Measurements from ENCODE around the gene DST. TPM values are rescaled to one million over a fixed set of nuclear protein-coding genes. Genes with fewer than 3 reads are reported as not detected.
A peak's percentile ranks its signal among the peaks of the same experiment; 100 is the strongest.

DST gene
- total and polyA plus RNA-seq, 8 donors, result 42.4 to 149 (median 72.4) TPM

DNA sequence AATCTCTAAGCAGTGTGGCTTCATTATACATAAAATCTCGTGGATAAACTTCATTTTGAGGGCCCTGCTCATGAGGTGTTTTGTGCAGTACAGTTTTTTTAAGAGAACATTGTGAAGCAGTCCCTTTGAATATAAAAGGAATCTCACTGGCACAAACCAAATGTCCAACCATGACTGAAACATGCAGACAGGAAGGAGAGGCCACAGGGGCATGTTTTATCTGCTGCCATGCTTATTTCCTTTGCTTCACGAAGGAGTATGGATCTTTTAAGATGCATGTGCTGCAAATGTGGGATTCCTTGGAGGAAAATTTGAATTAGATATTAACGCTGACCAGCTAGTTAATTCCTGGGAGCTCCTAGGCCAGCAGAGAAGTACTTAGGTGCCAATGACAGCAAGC is 192.3 kb downstream of the DST start:
- H3K27ac ChIP-seq, result no peak overlapping the region
- no peak for TF ChIP-seq CTCF (IDR thresholded peaks at IDR 0.05)
- H3K36me3 ChIP-seq, result peaks cover 0 to 3% (median 0%) of the 10 kb centered on the region in 3 donors
- ATAC-seq, result no peak
- DNase-seq, result no peak
- H3K27me3 ChIP-seq, result no peaks in the 10 kb centered on the region
- H3K4me1 ChIP-seq, result peaks cover 0 to 5% (median 0%) of the 10 kb centered on the region in 3 donors
- WGBS, 2 donors, result 79 to 90% methylated on average over 3 of the region's 3 CpGs
- no peaks in the 10 kb centered on the region for H3K9me3 ChIP-seq
- no peak overlapping the region for H3K4me3 ChIP-seq
- no peak for FAIRE-seq
- intact Hi-C loops (cut with DNase I), result no loop called here

DNA sequence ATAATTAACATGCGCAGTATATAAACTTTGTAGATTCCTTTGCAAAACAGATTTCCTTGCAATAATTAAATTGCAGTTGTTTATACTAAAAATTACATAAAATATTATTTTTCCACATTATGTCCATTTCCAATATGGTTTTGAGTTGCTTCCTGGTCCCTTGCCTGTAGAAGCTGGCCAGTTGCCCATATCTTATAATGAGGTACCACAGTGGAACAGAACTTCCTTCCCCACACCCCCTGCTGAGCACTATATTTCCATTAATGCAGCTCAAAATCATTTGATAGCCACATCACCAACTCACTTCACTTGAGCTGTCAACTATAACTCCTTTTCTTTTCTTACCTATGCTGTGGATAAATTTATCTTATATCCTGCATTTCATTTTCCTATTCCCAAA is 194.6 kb downstream of the DST start:
- Histone ChIP-seq H3K27me3 (no peaks in the 10 kb centered on the region), H3K36me3 (no peaks in the 10 kb centered on the region), H3K4me3 (no peak overlapping the region), H3K4me1 (peaks cover 0 to 5% (median 0%) of the 10 kb centered on the region in 3 donors), H3K27ac (no peak overlapping the region), H3K9me3 (no peaks in the 10 kb centered on the region)
- intact Hi-C loops (cut with DNase I), result no loop called here
- no peak for ATAC-seq
- no peak for DNase-seq
- no peak for FAIRE-seq
- TF ChIP-seq CTCF (IDR thresholded peaks at IDR 0.05), result no peak
- WGBS, 2 donors, result 47 to 97% methylated on average over 1 of the region's 1 CpG

DNA sequence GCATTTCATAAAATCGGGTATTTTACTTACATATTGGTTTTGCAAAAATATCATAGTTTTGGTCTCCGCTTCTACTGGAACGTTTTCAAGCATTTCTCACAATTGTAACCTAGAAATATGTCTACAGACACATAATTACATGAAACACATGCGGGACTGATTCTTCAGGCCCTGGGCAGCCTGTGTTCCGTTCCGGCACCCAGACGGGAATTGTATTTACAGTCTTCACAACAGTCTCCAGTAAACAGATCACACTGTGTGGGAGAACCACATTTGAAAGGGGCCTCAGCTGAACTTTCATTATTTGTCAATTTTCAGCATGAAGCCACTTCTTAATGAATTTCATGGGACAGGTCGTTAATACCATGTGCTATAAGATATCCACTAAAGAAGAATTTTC is 196.9 kb downstream of the DST start:
- TF ChIP-seq CTCF (IDR thresholded peaks at IDR 0.05), result no peak
- Histone ChIP-seq H3K4me3 (no peak overlapping the region), H3K27ac (no peak overlapping the region), H3K9me3 (no peaks in the 10 kb centered on the region), H3K27me3 (no peaks in the 10 kb centered on the region), H3K36me3 (no peaks in the 10 kb centered on the region), H3K4me1 (peaks cover 0 to 9% (median 5%) of the 10 kb centered on the region in 3 donors)
- WGBS, 2 donors, result 84% methylated on average over 8 of the region's 8 CpGs
- FAIRE-seq (peak; percentile 5), ATAC-seq (no peak), DNase-seq (no peak)
- intact Hi-C loops (cut with DNase I), result no loop called here

GRCh38 chr6:56444855-56445254 is 197.8 kb downstream of the DST start:
- Histone ChIP-seq H3K36me3 (no peaks in the 10 kb centered on the region), H3K4me1 (peaks cover 0 to 17% (median 11%) of the 10 kb centered on the region in 3 donors), H3K9me3 (no peaks in the 10 kb centered on the region), H3K27me3 (no peaks in the 10 kb centered on the region), H3K4me3 (no peak overlapping the region), H3K27ac (no peak overlapping the region)
- DNase-seq (no peak), FAIRE-seq (no peak), ATAC-seq (no peak)
- 88 to 95% methylated on average over 2 of the region's 2 CpGs for WGBS, 2 donors
- no peak for TF ChIP-seq CTCF (IDR thresholded peaks at IDR 0.05)
- intact Hi-C loops (cut with DNase I), result no loop called here

GRCh38 chr6:56440551-56440981 is 202.1 kb downstream of the DST start:
- FAIRE-seq (no peak), ATAC-seq (peak; percentile 64 to 79 (median 77)), DNase-seq (peak; percentile 30 to 72 (median 48))
- no peaks in the 10 kb centered on the region for H3K9me3 ChIP-seq
- intact Hi-C loops (cut with DNase I), result no loop called here
- no peak overlapping the region for H3K4me3 ChIP-seq
- 17 to 18% methylated on average over 4 of the region's 4 CpGs for WGBS, 2 donors
- H3K27ac ChIP-seq, result peak overlapping the region in 2 of 4 donors; percentile 28 to 35
- H3K36me3 ChIP-seq, result no peaks in the 10 kb centered on the region
- no peaks in the 10 kb centered on the region for H3K27me3 ChIP-seq
- peaks cover 0 to 44% (median 11%) of the 10 kb centered on the region in 3 donors for H3K4me1 ChIP-seq
- no peak for TF ChIP-seq CTCF (IDR thresholded peaks at IDR 0.05)
